Measurements from ENCODE around the gene DMWD.
"Not testable (repeated sequence)": the region's sequence is repeated elsewhere in the genome, so short reads cannot be mapped to it uniquely, and the experiment has no call there.

Gene DMWD

DNA sequence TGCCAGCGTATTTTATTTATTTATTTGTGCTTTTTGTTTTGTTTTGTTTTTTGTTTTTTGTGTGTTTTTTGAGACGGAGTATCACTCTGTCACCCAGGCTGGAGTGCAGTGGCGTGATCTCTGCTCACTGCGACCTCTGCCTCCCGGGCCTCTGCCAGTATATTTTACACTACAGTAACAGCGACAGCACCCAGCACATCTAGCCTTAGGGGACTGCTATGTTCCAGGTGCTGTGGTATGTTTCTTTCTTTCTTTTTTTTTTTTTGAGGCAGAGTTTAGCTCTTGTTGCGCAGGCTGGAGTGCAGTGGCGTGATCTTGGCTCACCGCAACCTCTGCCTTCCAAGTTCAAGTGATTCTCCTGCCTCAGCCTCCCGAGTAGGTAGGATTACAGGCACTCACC is 41.2 kb downstream of the DMWD start:
- DNase-seq (ENCODE audit: low read depth in 2 of 2), result not testable (repeated sequence)

DNA sequence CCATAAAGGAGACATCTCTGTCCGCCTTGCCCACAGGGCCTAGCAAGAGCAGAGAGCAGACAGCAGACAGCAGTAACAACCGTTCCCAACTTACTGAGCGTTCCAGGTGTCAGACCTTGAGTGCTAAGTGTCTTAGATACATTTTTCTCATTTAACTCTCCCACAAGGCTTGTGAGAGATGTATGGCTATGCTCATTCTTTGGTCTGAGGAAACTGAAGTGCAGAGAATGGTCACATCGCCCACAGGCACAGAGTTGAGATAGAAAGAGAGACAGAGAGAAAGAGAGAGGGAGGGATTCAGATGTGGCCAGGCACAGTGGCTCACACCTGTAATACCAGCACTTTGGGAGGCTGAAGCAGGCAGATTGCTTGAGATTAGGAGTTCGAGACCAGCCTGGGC is 45.1 kb downstream of the DMWD start:
- DNase-seq (ENCODE audit: low read depth in 2 of 2), result no peak

DNA sequence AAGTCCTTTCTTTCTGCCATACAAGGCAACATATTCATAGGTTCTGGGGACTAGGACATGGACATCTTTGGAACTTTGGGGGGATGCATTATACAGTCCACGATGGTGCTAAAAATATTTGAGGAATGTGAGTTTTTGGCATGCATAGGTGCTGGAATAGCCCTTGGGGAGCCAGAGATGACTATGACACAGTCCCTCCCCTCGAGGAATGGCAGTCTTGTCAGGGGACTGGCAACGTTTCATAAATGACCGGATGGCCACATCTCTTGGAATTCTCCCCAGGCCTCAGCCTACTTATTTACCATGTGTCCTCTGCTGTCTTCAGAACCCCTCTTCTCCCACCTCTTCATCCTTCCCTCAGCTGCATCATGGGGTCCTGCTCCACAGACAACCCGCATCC is 45.8 kb downstream of the DMWD start:
- no peak for DNase-seq (ENCODE audit: low read depth in 2 of 2)

DNA sequence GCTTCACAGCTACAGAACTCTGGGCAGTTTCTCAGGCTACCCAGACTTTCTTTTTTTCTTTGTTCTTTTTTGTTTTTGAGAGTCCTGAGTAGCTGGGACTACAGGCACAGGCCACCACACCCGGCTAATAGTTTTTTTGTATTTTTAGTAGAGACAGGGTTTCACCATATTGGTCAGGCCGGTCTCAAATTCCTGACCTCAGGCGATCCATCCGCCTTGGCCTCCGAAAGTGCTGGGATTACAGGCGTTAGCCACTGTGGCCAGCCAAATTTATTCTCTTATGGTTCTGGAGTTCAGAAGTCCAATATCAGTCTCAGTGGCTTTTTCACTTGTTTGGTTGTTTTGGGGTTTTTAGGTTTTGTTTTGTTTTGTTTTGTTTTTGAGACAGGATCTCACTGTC is 47.0 kb downstream of the DMWD start:
- DNase-seq (ENCODE audit: low read depth in 2 of 2), result no peak

DNA sequence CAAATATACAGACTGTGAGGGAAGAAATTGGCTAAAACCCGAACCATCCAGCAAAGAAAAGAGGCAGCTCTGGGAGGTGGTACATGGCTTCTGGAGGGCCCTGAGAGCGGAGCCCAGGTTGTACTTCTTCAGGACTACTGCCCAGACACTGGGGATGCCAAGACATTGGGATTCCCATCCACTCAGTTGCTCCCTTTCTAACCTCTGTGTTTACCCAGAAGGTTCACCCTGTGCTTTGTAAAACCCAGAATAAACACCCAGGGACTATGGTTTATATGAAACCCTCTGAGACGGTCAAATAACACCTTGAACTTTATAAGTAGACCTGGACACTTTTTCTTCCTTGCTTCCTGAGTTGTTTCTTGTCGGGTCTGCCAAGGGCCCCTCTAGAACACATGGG is 49.7 kb downstream of the DMWD start:
- no peak for DNase-seq (ENCODE audit: low read depth in 2 of 2)

DNA sequence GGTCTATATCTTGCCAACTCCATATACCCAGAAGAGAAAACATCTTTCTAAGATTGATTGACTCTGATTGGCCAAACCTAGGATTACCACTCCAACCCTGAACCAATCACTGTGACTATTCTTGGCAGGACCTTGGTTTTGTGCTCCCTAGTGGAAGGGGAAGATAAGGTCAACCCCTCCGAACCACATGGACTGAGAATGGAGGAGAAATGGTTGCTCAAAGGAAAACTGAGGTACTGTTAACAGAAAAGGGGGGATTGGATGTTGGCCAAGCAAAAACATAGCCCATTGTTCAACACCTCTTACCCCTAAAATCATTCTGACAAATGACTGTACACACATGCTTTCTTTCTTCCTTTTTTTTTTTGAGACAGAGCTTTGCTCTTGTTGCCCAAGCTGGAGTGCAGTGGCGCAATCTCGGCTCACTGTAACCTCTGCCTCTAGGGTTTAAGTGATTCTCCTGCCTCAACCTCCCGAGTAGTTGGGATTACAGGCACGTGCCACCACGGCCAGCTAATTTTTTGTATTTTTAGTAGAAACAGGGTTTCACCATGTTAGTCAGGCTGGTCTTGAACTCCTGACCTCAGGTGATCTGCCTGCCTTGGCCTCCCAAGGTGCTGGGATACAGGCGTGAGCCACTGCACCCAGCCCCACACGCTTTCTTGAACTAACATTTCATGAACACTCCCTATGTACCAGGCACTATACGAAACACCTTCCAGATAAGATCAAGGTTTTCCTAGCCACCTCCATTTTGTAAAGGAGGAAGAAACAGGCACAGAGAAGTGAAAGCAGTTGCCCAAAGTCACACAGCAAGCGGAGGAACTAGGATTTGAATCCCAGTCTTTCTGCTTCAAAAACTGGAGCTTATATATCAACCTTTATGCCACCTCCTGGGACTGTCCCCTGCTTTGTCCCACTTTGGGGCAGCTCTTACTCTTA is 52.9 kb downstream of the DMWD start:
- DNase-seq (ENCODE audit: low read depth in 2 of 2), result no peak

DNA sequence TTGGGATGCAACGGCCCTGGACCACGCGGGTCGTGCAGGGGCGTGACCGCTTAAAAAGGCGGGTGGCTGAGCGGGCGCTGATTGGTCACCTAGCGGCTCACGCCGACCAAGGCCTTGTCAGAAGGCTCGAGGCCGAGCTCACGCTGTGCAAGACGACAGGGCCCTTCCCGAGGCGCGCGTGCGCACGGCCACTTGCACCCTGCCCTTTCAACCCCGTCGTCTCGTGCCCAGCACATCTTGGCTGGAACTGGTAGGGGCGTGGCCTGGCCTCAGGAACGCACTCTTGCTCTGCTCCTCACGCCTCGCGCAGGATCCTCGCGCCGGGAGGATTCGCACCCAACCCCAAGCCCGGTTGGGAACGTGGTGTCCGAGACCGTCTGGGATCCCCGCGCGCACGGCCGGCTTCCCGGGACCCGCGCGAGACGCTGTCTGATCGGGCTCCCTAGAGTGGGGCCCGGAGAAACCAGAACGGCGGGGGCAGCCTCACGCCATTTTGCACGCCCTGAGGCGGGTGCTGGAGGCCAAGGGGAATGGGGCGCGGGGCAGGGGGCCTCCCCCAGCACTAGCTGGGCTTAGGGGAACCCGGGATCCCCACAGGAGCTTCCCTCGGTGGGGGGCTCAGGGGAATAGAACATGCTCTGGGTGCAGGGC is 59.4 kb downstream of the DMWD start, which contains the start of gene MEIOSIN:
Gene MEIOSIN, plus strand, starts transcription at position 280 of the 651 bp plus-strand sequence. CDS start 1,938 bp downstream, outside the sequence.
- DNase-seq (ENCODE audit: low read depth in 2 of 2), result no peak
